OCI-LY1 (cell line): ENCODE results near the gene DRC7.

Source experiments
- H2AFZ ChIP-seq: fragments of 200-600 bp; sonication (generic), shearing (Covaris generic); 2 replicates; pipeline ENCODE4 v1.6.0; 2014; ENCODE audit warnings: antibody characterized with exemption, mild to moderate bottlenecking, low read length
- H3F3A ChIP-seq: fragments of 200-600 bp; sonication (generic), shearing (Covaris generic); 2 replicates; pipeline ENCODE4 v1.6.0; 2014; ENCODE audit warnings: mild to moderate bottlenecking, antibody characterized with exemption, low read length, moderate library complexity; ENCODE audit not compliant: insufficient read depth
- H3K27ac ChIP-seq: fragments of 200-600 bp; sonication (generic); 2 replicates; pipeline ENCODE4 v1.5.1; 2014; ENCODE audit warnings: low read length, mixed run types, mild to moderate bottlenecking, low read depth; ENCODE audit not compliant: poor library complexity, severe bottlenecking
- H3K27me3 ChIP-seq: fragments of 200-600 bp; sonication (generic); 2 replicates; pipeline ENCODE4 v1.6.0; 2014; ENCODE audit warnings: antibody characterized with exemption, mild to moderate bottlenecking, low read length, moderate library complexity; ENCODE audit not compliant: insufficient read depth
- H3K36me3 ChIP-seq: fragments of 200-600 bp; sonication (generic); 2 replicates; pipeline ENCODE4 v1.6.1; 2014; ENCODE audit warnings: mild to moderate bottlenecking, antibody characterized with exemption, low read length, moderate library complexity, mixed read lengths; ENCODE audit not compliant: insufficient read depth
- H3K4me1 ChIP-seq: fragments of 200-600 bp; sonication (generic); 2 replicates; pipeline ENCODE4 v1.5.1; 2014; ENCODE audit warnings: mild to moderate bottlenecking, low read length, moderate library complexity; ENCODE audit not compliant: insufficient read depth, severe bottlenecking
- H3K4me2 ChIP-seq: fragments of 200-600 bp; sonication (generic), shearing (Covaris generic); 2 replicates; pipeline ENCODE4 v1.6.1; 2014; ENCODE audit warnings: low read length
- H3K4me3 ChIP-seq: fragments of 200-600 bp; sonication (generic); 2 replicates; pipeline ENCODE4 v1.5.1; 2014; ENCODE audit warnings: low read length, low read depth, mild to moderate bottlenecking, mixed read lengths; ENCODE audit not compliant: poor library complexity, severe bottlenecking
- H3K79me2 ChIP-seq: fragments of 200-600 bp; shearing (Covaris generic); 2 replicates; pipeline ENCODE4 v1.6.1; 2016; ENCODE audit warnings: mixed run types, low read length, mixed read lengths; ENCODE audit not compliant: insufficient read depth
- H3K9ac ChIP-seq: fragments of 200-600 bp; sonication (generic), shearing (Covaris generic); 2 replicates; pipeline ENCODE4 v1.6.1; 2014; ENCODE audit warnings: mild to moderate bottlenecking, low read length, mixed read lengths
- H3K9me2 ChIP-seq: fragments of 200-600 bp; sonication (generic), shearing (Covaris generic); 2 replicates; pipeline ENCODE4 v1.6.1; 2014; ENCODE audit warnings: low read depth, mild to moderate bottlenecking, low read length, mixed read lengths
- H3K9me3 ChIP-seq: fragments of 200-600 bp; shearing (Covaris generic); 2 replicates; pipeline ENCODE4 v1.6.1; 2014; ENCODE audit warnings: low read length, mixed read lengths
- H4K20me1 ChIP-seq: fragments of 200-600 bp; sonication (generic), shearing (Covaris generic); 2 replicates; pipeline ENCODE4 v1.6.0; 2016; ENCODE audit warnings: mild to moderate bottlenecking, low read length; ENCODE audit not compliant: insufficient read depth
- CTCF ChIP-seq: fragments of 200-600 bp; sonication (generic), shearing (Covaris generic); IDR thresholded peaks from 2 replicates; pipeline ENCODE4 v1.5.1; 2017; ENCODE audit warnings: mild to moderate bottlenecking, antibody characterized with exemption, low read length, moderate library complexity, mixed read lengths
- EZH2 ChIP-seq: fragments of 200-600 bp; sonication (generic), shearing (Covaris generic); IDR thresholded peaks from 2 replicates; pipeline ENCODE4 v1.8.0; 2017; ENCODE audit warnings: borderline replicate concordance, mixed run types, mild to moderate bottlenecking, antibody characterized with exemption, low read length, moderate library complexity, mixed read lengths

DRC7 gene

GRCh38 chr16:57734308-57734924 lies 39.8 kb downstream of the DRC7 start:
- Histone ChIP-seq H3K79me2 (no peaks in the 10 kb centered on the region), H3K9ac (peak overlapping the region; percentile 97), H3F3A (no peaks in the 10 kb centered on the region), H3K4me3 (peak overlapping the region; percentile 91), H3K4me1 (peaks cover 20% of the 10 kb centered on the region), H3K9me2 (no peaks in the 10 kb centered on the region), H3K36me3 (no peaks in the 10 kb centered on the region; the same call in 1 of the 2 replicates), H4K20me1 (no peaks in the 10 kb centered on the region), H3K27ac (peak overlapping the region; percentile 61), H3K27me3 (no peaks in the 10 kb centered on the region), H3K9me3 (peaks cover 12% of the 10 kb centered on the region; the same call in 1 of the 2 replicates), H3K4me2 (peak overlapping the region; percentile 98), H2AFZ (no peak overlapping the region)
- TF ChIP-seq EZH2, result no peak
- no peak for TF ChIP-seq CTCF

GRCh38 chr16:57734925-57735754 lies 40.5 kb downstream of the DRC7 start:
- Histone ChIP-seq H3K9ac (peak overlapping the region; percentile 97), H4K20me1 (no peaks in the 10 kb centered on the region), H2AFZ (no peak overlapping the region), H3K9me2 (no peaks in the 10 kb centered on the region), H3K9me3 (peaks cover 12% of the 10 kb centered on the region; the same call in 1 of the 2 replicates), H3K79me2 (no peaks in the 10 kb centered on the region), H3K36me3 (no peaks in the 10 kb centered on the region; the same call in 1 of the 2 replicates), H3K27me3 (no peaks in the 10 kb centered on the region), H3F3A (no peaks in the 10 kb centered on the region), H3K4me3 (peak overlapping the region; percentile 91), H3K4me2 (peak overlapping the region; percentile 98), H3K27ac (peak overlapping the region; percentile 61), H3K4me1 (peaks cover 20% of the 10 kb centered on the region)
- no peak for TF ChIP-seq CTCF
- no peak for TF ChIP-seq EZH2

- peaks cover 12% of the 10 kb centered on the region; the same call in 1 of the 2 replicates for H3K9me3 ChIP-seq
- H3K4me3 ChIP-seq, result peak within 1 kb of the TSS; percentile 91
- no peaks in the 10 kb centered on the region for H3K9me2 ChIP-seq
- H3K4me2 ChIP-seq, result peak within 1 kb of the TSS; percentile 98
- H4K20me1 ChIP-seq, result no peaks in the 10 kb centered on the region
- H3K36me3 ChIP-seq, result no peaks in the 10 kb centered on the region; the same call in 1 of the 2 replicates
- peaks cover 20% of the 10 kb centered on the region for H3K4me1 ChIP-seq
- H3K27ac ChIP-seq, result peak within 1 kb of the TSS; percentile 61
- H2AFZ ChIP-seq, result no peak within 1 kb of the TSS
- no peaks in the 10 kb centered on the region for H3F3A ChIP-seq
- no peaks in the 10 kb centered on the region for H3K79me2 ChIP-seq
- no peaks in the 10 kb centered on the region for H3K27me3 ChIP-seq
- TF ChIP-seq CTCF, result no peak
- no peak for TF ChIP-seq EZH2
- H3K9ac ChIP-seq, result peak within 1 kb of the TSS; percentile 97
Observed at GRCh38 chr16:57735755-57736418, 41.3 kb downstream of the DRC7 start, which contains the start of gene KATNB1. KATNB1 (plus strand) TSS chr16:57735770; CDS start chr16:57737244, 1,474 bp downstream.
